ENCODE results near the gene SCRN1. TPM values are rescaled to one million over a fixed set of nuclear protein-coding genes. Genes with fewer than 3 reads are reported as not detected.

SCRN1 gene
- polyA plus RNA-seq, 1 experiment: 81.4 TPM

DNA sequence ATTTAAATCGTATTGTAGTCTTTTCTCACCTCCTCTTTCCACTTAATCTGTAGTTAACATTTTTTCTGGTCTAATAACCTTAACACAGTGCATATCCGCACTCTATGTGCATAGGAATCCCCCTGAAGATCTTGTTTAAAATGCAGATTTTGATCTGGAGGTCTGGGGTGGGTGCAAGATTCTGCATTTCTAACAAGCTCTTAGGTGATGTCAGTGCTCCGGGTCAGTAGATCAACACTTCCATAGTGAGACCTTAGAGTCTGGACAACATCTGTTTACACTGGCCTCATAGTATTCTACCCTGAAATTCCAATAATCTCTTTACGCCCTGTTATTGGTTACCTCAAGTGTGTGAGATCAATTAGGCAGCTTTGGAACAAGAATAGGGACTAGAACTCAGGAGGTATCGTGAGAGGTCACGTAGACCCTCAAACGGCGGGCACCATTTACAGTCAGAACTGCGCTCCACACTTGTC lies 38.2 kb upstream of the SCRN1 start:
- Histone ChIP-seq H3K4me3 (ENCODE audit: low read depth, low read length) (peak overlapping the region; percentile 79), H3K27me3 (ENCODE audit: control insufficient read depth, insufficient read depth, low read length) (no peaks in the 10 kb centered on the region), H3K36me3 (ENCODE audit: control insufficient read depth, insufficient read depth, low read length) (no peaks in the 10 kb centered on the region)
- POLR2A ChIA-PET: no interaction called here
- CTCF ChIA-PET: interaction anchor here (0.5 to 2.1 kb wide), 3 partner anchors 34 to 397 kb away, joined by 3 to 12 read pairs (median 6); no protein-coding TSS in a partner anchor
- no peak for DNase-seq (ENCODE audit: low read depth)
- TF ChIP-seq, protein P1, sequence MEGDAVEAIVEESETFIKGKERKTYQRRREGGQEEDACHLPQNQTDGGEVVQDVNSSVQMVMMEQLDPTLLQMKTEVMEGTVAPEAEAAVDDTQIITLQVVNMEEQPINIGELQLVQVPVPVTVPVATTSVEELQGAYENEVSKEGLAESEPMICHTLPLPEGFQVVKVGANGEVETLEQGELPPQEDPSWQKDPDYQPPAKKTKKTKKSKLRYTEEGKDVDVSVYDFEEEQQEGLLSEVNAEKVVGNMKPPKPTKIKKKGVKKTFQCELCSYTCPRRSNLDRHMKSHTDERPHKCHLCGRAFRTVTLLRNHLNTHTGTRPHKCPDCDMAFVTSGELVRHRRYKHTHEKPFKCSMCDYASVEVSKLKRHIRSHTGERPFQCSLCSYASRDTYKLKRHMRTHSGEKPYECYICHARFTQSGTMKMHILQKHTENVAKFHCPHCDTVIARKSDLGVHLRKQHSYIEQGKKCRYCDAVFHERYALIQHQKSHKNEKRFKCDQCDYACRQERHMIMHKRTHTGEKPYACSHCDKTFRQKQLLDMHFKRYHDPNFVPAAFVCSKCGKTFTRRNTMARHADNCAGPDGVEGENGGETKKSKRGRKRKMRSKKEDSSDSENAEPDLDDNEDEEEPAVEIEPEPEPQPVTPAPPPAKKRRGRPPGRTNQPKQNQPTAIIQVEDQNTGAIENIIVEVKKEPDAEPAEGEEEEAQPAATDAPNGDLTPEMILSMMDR (IDR thresholded peaks at IDR 0.05; ENCODE audit: insufficient read depth, low read depth, low read length): no peak

DNA sequence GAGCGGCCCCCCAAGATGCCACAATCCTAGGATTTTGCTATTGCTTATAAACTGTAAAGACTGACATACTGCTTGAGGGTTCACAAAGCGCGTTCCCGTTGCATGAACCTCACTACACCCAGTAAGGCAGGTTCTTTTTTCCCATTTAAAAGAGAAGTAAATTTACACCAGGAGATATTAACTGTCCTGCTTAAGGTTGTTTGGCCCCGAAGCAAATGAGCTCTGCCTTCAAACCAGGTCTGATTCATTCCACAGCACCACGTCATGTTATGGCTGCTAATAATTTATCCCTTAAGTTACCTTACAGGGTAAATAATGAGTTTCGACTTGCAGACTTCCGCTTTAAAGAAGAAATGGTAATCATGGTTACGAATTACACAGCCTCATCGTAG lies 37.5 kb upstream of the SCRN1 start:
- POLR2A ChIA-PET: no interaction called here
- TF ChIP-seq, protein P1 (IDR thresholded peaks at IDR 0.05; ENCODE audit: insufficient read depth, low read depth, low read length): no peak
- CTCF ChIA-PET: interaction anchor here (0.9 to 2.1 kb wide), 2 partner anchors 35 to 37 kb away, joined by 3 to 12 read pairs; no protein-coding TSS in a partner anchor
- H3K36me3 ChIP-seq (ENCODE audit: control insufficient read depth, insufficient read depth, low read length): no peaks in the 10 kb centered on the region
- DNase-seq (ENCODE audit: low read depth): no peak
- H3K27me3 ChIP-seq (ENCODE audit: control insufficient read depth, insufficient read depth, low read length): no peaks in the 10 kb centered on the region
- H3K4me3 ChIP-seq (ENCODE audit: low read depth, low read length): peak overlapping the region; percentile 79

DNA sequence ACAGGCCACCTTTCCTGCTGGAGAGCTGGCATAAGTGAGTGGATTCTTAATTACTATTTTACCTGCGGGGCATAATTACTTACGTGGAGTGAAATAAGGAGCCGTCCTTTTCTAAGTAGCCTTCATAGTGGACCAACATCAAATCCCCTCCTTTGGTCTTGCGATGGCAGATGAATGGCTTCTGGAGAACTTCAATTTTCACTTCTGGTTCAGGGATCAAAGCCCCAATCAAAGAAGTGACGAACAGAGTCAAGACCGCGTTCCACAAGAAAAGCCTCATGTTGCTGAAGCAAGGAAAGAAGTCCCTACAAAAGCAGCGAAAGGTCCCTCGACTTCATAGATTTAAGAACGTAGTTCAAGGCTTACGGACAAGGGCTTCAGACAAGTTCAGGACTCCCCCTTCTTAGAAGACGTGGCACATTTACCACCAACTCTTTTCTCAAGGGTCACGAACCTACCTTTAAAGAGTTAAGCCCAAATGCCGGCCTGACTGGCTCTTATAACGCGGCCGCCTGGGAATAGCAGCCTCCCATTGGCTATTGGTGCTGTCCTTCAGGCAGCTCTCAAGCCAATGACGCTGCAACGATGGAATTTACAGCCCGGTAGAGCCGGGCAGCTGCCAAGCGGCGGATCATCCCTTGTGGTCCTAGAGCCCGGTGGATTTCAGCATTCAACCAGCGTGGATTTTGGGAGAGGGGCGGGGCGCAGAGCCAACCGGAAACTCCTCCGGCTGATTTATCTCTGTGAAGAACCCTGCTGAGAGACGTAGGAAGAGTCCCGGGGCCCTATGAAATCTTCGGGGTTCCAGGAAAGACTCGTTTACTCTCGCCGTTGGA lies 36.8 kb upstream of the SCRN1 start, which contains the start of gene FKBP14:
Gene FKBP14, minus strand, starts transcription at position 474 of the 836 bp plus-strand sequence. Its CDS starts 194 bp downstream, at position 280.
- no peaks in the 10 kb centered on the region for H3K36me3 ChIP-seq (ENCODE audit: control insufficient read depth, insufficient read depth, low read length)
- peak within 1 kb of the TSS; percentile 79 for H3K4me3 ChIP-seq (ENCODE audit: low read depth, low read length)
- TF ChIP-seq, protein P1 (IDR thresholded peaks at IDR 0.05; ENCODE audit: insufficient read depth, low read depth, low read length): no peak
- ChIA-PET POLR2A (no interaction called here), CTCF (interaction anchor here (0.9 to 2.1 kb wide), 2 partner anchors 35 to 38 kb away, joined by 3 to 12 read pairs; no protein-coding TSS in a partner anchor)
- peak; percentile 95 for DNase-seq (ENCODE audit: low read depth)
- H3K27me3 ChIP-seq (ENCODE audit: control insufficient read depth, insufficient read depth, low read length): no peaks in the 10 kb centered on the region

DNA sequence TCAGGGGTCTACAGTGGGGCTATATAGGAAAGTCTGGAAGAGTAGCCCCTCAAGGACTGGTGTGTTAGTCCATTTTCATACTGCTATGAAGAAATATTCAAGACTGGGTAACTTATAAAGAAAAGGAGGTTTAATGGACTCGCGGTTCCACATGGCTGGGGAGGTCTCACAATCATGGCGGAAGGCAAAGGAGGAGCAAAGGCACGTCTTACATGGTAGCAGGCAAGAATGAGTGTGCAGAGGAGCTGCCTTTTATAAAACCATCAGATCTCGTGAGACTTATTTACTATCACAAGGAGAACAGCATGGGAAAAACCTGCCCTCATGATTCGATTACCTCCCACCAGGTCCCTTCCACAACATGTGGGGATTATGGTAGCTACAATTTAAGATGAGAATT lies 33.9 kb upstream of the SCRN1 start:
- TF ChIP-seq, protein P1 (IDR thresholded peaks at IDR 0.05; ENCODE audit: insufficient read depth, low read depth, low read length): no peak
- Histone ChIP-seq H3K36me3 (ENCODE audit: control insufficient read depth, insufficient read depth, low read length) (no peaks in the 10 kb centered on the region), H3K27me3 (ENCODE audit: control insufficient read depth, insufficient read depth, low read length) (no peaks in the 10 kb centered on the region), H3K4me3 (ENCODE audit: low read depth, low read length) (no peak overlapping the region)
- DNase-seq (ENCODE audit: low read depth): no peak
- POLR2A ChIA-PET: no interaction called here
- CTCF ChIA-PET: interaction anchor here (1.1 kb wide), 1 partner anchor 38 kb away, joined by 4 read pairs; no protein-coding TSS in a partner anchor

DNA sequence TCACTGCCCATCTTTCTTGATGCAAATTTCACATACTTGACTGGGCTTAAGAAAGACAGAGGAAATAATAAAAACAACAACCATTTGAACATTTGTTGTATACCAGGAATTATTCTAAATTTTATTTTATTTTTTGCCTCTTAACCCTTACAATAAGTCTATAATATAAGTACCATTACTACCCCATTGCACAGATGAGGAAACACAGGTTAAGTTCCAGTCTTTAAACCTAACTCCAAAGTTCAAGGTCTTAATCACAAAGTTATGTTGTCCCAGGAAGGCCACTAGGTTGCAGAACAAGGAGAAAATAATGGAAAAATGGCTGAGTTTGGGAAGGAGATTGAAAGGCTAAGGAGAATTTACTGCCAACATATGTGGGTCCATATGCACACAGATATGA lies 33.4 kb upstream of the SCRN1 start:
- TF ChIP-seq, protein P1 (IDR thresholded peaks at IDR 0.05; ENCODE audit: insufficient read depth, low read depth, low read length): no peak
- H3K4me3 ChIP-seq (ENCODE audit: low read depth, low read length): no peak overlapping the region
- ChIA-PET CTCF (no interaction called here), POLR2A (no interaction called here)
- H3K27me3 ChIP-seq (ENCODE audit: control insufficient read depth, insufficient read depth, low read length): no peaks in the 10 kb centered on the region
- no peaks in the 10 kb centered on the region for H3K36me3 ChIP-seq (ENCODE audit: control insufficient read depth, insufficient read depth, low read length)
- no peak for DNase-seq (ENCODE audit: low read depth)
